Measurements from ENCODE around the gene EMILIN2.

EMILIN2 gene

DNA sequence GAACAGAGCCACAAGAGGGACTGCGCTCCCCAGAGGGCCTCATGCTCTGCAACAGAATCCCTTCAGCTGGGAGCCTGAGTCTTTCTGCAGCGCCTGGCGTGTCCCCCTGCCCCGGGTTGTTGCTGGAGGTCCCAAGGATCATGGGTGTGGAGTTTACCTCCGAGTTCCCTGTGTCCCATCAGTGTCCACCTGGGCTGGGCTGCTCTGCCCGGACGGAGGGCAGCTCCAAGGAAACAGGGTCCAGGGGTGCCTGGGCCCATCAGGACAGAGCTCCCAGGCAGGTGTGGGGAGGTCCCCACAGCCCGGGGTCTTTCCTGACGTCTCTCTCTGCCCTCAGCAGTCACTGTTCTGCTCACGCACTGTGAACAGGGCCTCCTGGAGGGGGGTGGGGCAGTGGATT is 63.5 kb downstream of the EMILIN2 start:
- no peak for DNase-seq (ENCODE audit: low read depth in 1 of 2, low spot score in 1 of 2)
- H3K27me3 ChIP-seq (ENCODE audit: insufficient read depth, poor library complexity, severe bottlenecking), result no peaks in the 10 kb centered on the region

DNA sequence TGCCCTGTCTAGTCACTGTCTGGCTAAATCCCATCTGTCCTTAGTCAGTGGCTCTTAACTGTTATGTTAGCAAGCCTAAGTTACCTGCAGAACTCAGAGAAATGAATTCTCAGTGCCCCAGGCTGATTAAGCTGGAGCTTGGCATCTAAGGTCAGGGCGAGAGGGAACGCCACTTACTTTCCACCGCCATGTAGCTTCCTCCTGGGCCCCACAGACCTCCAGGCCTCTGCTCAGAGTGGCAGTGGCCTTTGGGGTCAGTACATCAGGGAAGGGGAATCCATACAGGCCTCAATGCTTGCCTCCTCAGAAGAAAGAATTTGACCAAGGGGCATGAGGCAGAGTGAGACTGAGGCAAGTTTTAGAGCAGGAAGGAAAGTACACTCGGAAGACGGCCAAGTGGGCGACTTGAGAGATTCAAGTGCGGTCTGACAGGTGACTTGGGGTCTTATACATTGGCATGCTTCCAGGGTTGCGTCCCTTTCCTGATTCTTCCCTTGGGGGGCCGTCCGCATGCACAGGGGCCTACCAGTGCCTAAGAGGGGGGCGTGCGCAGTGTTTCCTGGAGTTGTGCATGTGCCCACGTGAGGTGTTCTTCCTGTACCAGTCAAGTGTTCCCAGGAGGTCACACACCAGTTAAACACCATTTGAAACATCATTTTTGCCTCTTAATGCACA is 64.1 kb downstream of the EMILIN2 start:
- Histone ChIP-seq H3K4me3 (replicated peaks; ENCODE audit: insufficient read depth, low read length) (no peak overlapping the region), H3K27me3 (ENCODE audit: insufficient read depth, poor library complexity, severe bottlenecking) (no peaks in the 10 kb centered on the region), H3K27ac (replicated peaks) (no peak overlapping the region)
- TF ChIP-seq, protein P1, sequence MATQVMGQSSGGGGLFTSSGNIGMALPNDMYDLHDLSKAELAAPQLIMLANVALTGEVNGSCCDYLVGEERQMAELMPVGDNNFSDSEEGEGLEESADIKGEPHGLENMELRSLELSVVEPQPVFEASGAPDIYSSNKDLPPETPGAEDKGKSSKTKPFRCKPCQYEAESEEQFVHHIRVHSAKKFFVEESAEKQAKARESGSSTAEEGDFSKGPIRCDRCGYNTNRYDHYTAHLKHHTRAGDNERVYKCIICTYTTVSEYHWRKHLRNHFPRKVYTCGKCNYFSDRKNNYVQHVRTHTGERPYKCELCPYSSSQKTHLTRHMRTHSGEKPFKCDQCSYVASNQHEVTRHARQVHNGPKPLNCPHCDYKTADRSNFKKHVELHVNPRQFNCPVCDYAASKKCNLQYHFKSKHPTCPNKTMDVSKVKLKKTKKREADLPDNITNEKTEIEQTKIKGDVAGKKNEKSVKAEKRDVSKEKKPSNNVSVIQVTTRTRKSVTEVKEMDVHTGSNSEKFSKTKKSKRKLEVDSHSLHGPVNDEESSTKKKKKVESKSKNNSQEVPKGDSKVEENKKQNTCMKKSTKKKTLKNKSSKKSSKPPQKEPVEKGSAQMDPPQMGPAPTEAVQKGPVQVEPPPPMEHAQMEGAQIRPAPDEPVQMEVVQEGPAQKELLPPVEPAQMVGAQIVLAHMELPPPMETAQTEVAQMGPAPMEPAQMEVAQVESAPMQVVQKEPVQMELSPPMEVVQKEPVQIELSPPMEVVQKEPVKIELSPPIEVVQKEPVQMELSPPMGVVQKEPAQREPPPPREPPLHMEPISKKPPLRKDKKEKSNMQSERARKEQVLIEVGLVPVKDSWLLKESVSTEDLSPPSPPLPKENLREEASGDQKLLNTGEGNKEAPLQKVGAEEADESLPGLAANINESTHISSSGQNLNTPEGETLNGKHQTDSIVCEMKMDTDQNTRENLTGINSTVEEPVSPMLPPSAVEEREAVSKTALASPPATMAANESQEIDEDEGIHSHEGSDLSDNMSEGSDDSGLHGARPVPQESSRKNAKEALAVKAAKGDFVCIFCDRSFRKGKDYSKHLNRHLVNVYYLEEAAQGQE (IDR thresholded peaks at IDR 0.05; ENCODE audit: insufficient replicate concordance, low read depth), result no peak
- TF ChIP-seq CTCF (IDR thresholded peaks at IDR 0.05; ENCODE audit: insufficient read depth, low read length) (no peak), GABPA (IDR thresholded peaks at IDR 0.05; ENCODE audit: low read depth) (no peak), SPI1 (IDR thresholded peaks at IDR 0.05; ENCODE audit: borderline replicate concordance, low read depth) (no peak), POLR2AphosphoS5 (IDR thresholded peaks at IDR 0.05; ENCODE audit: low read depth) (no peak; the same call in 1 of the 2 replicates)
- no peak for DNase-seq (ENCODE audit: low read depth in 1 of 2, low spot score in 1 of 2)

More for the DNA sequence above, 63.5 kb downstream of the EMILIN2 start:
- Histone ChIP-seq H3K4me3 (replicated peaks; ENCODE audit: insufficient read depth, low read length) (no peak overlapping the region), H3K27ac (replicated peaks) (no peak overlapping the region)
- TF ChIP-seq POLR2AphosphoS5 (IDR thresholded peaks at IDR 0.05; ENCODE audit: low read depth), result no peak
- TF ChIP-seq, protein P1 (IDR thresholded peaks at IDR 0.05; ENCODE audit: insufficient replicate concordance, low read depth), result no peak
- TF ChIP-seq SPI1 (IDR thresholded peaks at IDR 0.05; ENCODE audit: borderline replicate concordance, low read depth), result no peak
- no peak for TF ChIP-seq CTCF (IDR thresholded peaks at IDR 0.05; ENCODE audit: insufficient read depth, low read length)
- no peak for TF ChIP-seq GABPA (IDR thresholded peaks at IDR 0.05; ENCODE audit: low read depth)

DNA sequence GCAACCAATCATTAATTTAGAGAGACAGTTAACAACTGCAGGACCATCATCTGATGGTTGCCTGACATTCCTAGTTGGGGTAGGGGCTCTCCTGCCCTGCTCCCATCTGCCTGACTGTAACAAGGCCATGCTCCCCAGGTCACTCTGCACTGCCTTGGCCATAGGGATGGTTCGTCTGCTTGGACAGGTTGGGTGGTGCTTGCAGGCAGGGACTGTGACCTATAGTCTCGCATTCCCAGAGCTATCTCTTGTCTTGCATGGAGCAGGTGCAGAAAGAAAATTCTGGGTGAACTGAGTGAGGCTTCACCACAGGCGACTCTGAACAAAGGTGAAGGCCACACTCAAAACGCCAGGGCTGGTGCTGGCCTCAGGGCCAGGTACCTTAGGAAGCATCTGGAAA is 64.7 kb downstream of the EMILIN2 start:
- DNase-seq (ENCODE audit: low read depth in 1 of 2, low spot score in 1 of 2), result no peak
- H3K27me3 ChIP-seq (ENCODE audit: insufficient read depth, poor library complexity, severe bottlenecking), result no peaks in the 10 kb centered on the region
- no peak overlapping the region for H3K4me3 ChIP-seq (replicated peaks; ENCODE audit: insufficient read depth, low read length)
- no peak for TF ChIP-seq CTCF (IDR thresholded peaks at IDR 0.05; ENCODE audit: insufficient read depth, low read length)
- TF ChIP-seq, protein P1 (IDR thresholded peaks at IDR 0.05; ENCODE audit: insufficient replicate concordance, low read depth), result no peak
- TF ChIP-seq POLR2AphosphoS5 (IDR thresholded peaks at IDR 0.05; ENCODE audit: low read depth), result no peak; the same call in 1 of the 2 replicates
- no peak for TF ChIP-seq SPI1 (IDR thresholded peaks at IDR 0.05; ENCODE audit: borderline replicate concordance, low read depth)
- TF ChIP-seq GABPA (IDR thresholded peaks at IDR 0.05; ENCODE audit: low read depth), result no peak
- H3K27ac ChIP-seq (replicated peaks), result no peak overlapping the region

Data from HL-60 (cell line).